Body of pancreas (tissue), 4 donors: ENCODE results near the gene PAK5.

ENCODE experiments used
- POLR2A ChIP-seq, 3 donors: fragments of 450-650 bp; IDR thresholded peaks; one replicate each; pipeline ENCODE4 v1.6.1; 2016; ENCODE audit warnings: antibody characterized with exemption in 3 of 3, mild to moderate bottlenecking in 2 of 3
- TF ChIP-seq, protein P1 (sequence below), 7 experiments: fragments of 450-650 bp in 4 of 7; fragments of 200-600 bp in 3 of 7; sonication (generic) in 3 of 7; IDR thresholded peaks; one replicate each; pipeline ENCODE4 v1.5.1; 2016 to 2019; ENCODE audit warnings: antibody characterized with exemption in 7 of 7

DNA sequence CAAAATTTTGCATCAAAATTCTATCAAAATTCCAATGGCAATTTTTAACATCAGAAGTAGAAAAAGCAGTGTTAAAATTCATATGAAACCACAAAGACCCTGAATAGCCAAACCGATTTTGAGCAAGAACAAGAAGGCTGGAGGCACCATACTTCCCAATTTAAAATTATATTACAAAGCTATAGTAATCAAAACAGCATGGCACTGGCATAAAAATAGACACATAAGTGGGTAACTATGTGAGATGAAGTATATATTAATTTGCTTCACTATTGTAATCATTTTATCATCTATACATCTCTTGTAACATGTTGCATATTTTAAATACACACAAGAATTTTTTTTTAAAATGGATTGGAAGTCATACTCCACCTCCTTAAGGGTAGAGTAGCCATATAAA is 77.4 kb downstream of the PAK5 start:
- TF ChIP-seq, protein P1, sequence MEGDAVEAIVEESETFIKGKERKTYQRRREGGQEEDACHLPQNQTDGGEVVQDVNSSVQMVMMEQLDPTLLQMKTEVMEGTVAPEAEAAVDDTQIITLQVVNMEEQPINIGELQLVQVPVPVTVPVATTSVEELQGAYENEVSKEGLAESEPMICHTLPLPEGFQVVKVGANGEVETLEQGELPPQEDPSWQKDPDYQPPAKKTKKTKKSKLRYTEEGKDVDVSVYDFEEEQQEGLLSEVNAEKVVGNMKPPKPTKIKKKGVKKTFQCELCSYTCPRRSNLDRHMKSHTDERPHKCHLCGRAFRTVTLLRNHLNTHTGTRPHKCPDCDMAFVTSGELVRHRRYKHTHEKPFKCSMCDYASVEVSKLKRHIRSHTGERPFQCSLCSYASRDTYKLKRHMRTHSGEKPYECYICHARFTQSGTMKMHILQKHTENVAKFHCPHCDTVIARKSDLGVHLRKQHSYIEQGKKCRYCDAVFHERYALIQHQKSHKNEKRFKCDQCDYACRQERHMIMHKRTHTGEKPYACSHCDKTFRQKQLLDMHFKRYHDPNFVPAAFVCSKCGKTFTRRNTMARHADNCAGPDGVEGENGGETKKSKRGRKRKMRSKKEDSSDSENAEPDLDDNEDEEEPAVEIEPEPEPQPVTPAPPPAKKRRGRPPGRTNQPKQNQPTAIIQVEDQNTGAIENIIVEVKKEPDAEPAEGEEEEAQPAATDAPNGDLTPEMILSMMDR (IDR thresholded peaks at IDR 0.05) = no peak
- TF ChIP-seq POLR2A (IDR thresholded peaks at IDR 0.05) = no peak
